ENCODE measurements around the gene OR51B2.

OR51B2 gene

DNA sequence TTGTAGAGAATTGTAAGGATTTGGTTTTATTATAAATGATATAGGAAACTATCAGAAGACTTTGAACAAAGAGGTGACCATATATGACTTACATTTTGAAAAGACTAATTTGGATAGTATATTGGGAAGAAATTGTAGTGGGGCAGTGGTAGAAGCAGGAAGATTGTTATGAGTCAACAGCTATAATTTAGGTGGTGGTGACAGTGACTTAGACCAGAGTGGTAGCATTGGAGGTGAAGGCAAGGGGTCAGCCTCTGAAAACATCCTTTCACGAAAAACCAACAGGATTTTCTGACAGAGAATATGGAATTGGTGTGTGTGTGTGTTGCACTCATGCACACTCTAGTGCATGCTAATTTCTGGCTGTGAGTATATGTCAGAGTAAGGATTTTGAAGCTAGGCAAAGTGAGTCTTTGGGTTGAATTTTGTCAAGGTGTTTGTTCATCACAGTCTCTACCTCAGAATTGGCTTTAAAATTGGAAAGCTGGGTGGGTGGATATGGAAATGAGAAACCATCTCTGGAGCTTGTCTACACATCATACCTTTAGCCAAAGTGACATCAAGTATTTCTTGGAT, 46.2 kb downstream of the OR51B2 start:
- DNase-seq (ENCODE audit: low read depth), result no peak
- H3K4me3 ChIP-seq (ENCODE audit: control insufficient read depth, low read depth, low read length), result no peak overlapping the region
- TF ChIP-seq, protein P1, sequence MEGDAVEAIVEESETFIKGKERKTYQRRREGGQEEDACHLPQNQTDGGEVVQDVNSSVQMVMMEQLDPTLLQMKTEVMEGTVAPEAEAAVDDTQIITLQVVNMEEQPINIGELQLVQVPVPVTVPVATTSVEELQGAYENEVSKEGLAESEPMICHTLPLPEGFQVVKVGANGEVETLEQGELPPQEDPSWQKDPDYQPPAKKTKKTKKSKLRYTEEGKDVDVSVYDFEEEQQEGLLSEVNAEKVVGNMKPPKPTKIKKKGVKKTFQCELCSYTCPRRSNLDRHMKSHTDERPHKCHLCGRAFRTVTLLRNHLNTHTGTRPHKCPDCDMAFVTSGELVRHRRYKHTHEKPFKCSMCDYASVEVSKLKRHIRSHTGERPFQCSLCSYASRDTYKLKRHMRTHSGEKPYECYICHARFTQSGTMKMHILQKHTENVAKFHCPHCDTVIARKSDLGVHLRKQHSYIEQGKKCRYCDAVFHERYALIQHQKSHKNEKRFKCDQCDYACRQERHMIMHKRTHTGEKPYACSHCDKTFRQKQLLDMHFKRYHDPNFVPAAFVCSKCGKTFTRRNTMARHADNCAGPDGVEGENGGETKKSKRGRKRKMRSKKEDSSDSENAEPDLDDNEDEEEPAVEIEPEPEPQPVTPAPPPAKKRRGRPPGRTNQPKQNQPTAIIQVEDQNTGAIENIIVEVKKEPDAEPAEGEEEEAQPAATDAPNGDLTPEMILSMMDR (IDR thresholded peaks at IDR 0.05; ENCODE audit: control insufficient read depth, insufficient read depth, low read depth, low read length, missing control alignments), result no peak

DNA sequence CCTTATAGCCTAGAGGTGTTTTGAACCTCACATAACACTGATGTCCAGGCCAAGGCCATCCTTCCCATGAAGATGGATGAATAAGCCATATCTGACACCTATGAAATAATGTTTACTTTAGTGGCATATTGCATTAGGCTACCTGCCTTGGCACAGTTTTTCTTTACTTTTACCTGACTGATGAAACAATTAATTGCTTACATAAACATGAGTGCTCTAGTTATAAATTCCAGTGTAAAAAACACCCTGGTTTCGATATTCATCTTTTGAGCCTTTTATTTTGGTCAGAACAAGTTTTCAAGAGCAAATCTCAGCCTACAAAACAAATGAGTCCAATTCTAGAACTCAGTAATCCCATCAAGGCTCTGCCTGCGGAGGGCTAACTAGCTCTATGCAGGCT, 47.4 kb downstream of the OR51B2 start:
- no peak for DNase-seq (ENCODE audit: low read depth)
- H3K4me3 ChIP-seq (ENCODE audit: control insufficient read depth, low read depth, low read length), result no peak overlapping the region
- TF ChIP-seq, protein P1 (IDR thresholded peaks at IDR 0.05; ENCODE audit: control insufficient read depth, insufficient read depth, low read depth, low read length, missing control alignments), result no peak

DNA sequence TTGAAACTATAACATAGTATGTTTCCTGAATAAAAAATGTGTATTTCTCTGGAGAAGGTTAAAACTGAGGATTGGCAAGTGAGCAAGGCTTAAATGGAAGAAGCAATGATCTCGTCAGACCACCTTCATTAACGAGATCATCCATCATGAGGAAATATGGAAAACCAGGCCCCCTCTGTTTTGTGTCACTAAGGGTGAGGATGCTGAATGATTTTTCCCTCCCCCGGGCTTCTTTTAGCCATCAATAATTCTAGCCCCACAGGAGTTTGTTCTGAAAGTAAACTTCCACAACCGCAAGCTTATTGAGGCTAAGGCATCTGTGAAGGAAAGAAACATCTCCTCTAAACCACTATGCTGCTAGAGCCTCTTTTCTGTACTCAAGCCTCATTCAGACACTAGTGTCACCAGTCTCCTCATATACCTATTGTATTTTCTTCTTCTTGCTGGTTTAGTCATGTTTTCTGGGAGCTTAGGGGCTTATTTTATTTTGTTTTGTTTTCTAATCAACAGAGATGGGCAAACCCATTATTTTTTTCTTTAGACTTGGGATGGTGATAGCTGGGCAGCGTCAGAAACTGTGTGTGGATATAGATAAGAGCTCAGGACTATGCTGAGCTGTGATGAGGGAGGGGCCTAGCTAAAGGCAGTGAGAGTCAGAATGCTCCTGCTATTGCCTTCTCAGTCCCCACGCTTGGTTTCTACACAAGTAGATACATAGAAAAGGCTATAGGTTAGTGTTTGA, 48.6 kb downstream of the OR51B2 start:
- no peak overlapping the region for H3K4me3 ChIP-seq (ENCODE audit: control insufficient read depth, low read depth, low read length)
- TF ChIP-seq, protein P1 (IDR thresholded peaks at IDR 0.05; ENCODE audit: control insufficient read depth, insufficient read depth, low read depth, low read length, missing control alignments), result no peak
- no peak for DNase-seq (ENCODE audit: low read depth)

DNA sequence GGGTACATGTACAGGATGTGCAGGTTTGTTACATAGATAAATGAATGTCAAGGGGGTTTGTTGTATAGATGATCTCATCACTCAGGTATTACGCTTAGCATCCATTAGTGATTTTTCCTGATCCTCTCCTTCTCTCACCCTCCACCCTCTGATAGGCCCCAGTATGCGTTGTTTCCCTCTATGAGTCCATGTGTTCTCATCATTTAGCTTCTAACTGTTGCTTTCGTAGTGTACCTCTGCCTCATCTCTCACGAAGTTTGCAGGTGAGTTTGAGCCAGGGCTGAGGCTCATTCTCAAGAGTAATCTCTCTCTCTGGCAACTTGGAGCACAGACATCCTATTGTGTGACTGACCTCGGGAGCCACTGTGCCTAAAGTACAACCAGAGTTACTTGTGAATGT, 49.7 kb downstream of the OR51B2 start:
- H3K4me3 ChIP-seq (ENCODE audit: control insufficient read depth, low read depth, low read length), result no peak overlapping the region
- TF ChIP-seq, protein P1 (IDR thresholded peaks at IDR 0.05; ENCODE audit: control insufficient read depth, insufficient read depth, low read depth, low read length, missing control alignments), result no peak
- DNase-seq (ENCODE audit: low read depth), result no peak
